B cell (primary cell): ENCODE results near the gene BCL7C.

Source experiments
- CTCF ChIP-seq: fragments of 200-600 bp; IDR thresholded peaks from one replicate; pipeline ENCODE4 v1.8.0; 2022; ENCODE audit warnings: antibody characterized with exemption, mild to moderate bottlenecking
- EZH2 ChIP-seq: IDR thresholded peaks from 2 replicates; pipeline ENCODE4 v1.6.1; 2012; ENCODE audit warnings: borderline replicate concordance, low read depth, mild to moderate bottlenecking, moderate library complexity, low read length; ENCODE audit not compliant: insufficient read depth, poor library complexity, severe bottlenecking

- TF ChIP-seq CTCF, result no peak
- TF ChIP-seq EZH2, result no peak
These were observed 35.0 kb downstream of the BCL7C start for GRCh38 chr16:30858829-30859423.
